GM12891 (cell line): Measurements from ENCODE around the gene TTLL8.

ENCODE experiments used
- PAX5 ChIP-seq: IDR thresholded peaks from 2 replicates; pipeline ENCODE4 v1.6.1; 2011; ENCODE audit warnings: low read length, moderate library complexity, mild to moderate bottlenecking; ENCODE audit not compliant: insufficient read depth, severe bottlenecking
- POLR2A ChIP-seq: IDR thresholded peaks from 2 replicates; pipeline ENCODE4 v1.6.1; 2011; ENCODE audit warnings: low read depth, low read length, control low read depth
- POLR2AphosphoS5 ChIP-seq: IDR thresholded peaks from 2 replicates; pipeline ENCODE4 v1.6.1; 2011; ENCODE audit warnings: low read depth, low read length, control low read depth
- POU2F2 ChIP-seq: IDR thresholded peaks from 2 replicates; pipeline ENCODE4 v1.6.1; 2011; ENCODE audit warnings: low read depth, mild to moderate bottlenecking, control low read depth, low read length, moderate library complexity
- SPI1 ChIP-seq: IDR thresholded peaks from 2 replicates; pipeline ENCODE4 v1.6.1; 2011; ENCODE audit warnings: low read depth, low read length, control low read depth
- TAF1 ChIP-seq: IDR thresholded peaks from 2 replicates; pipeline ENCODE4 v1.6.1; 2011; ENCODE audit warnings: low read depth, low read length, control low read depth

GRCh38 chr22:50072714-50073538 is 14.8 kb upstream of the TTLL8 start:
- no peak for TF ChIP-seq POLR2A
- no peak for TF ChIP-seq POLR2AphosphoS5
- no peak for TF ChIP-seq TAF1
- TF ChIP-seq POU2F2 = no peak
- no peak for TF ChIP-seq SPI1
- no peak for TF ChIP-seq PAX5
